ELR (cell line): ENCODE data around the gene DRC3.
A peak's percentile ranks its signal among the peaks of the same experiment; 100 is the strongest.

Experiments
- DNase-seq: peaks from one replicate; pipeline ENCODE4 v3.0.0-alpha.2; 2015; ENCODE audit warnings: low read depth

The DRC3 gene

DNA sequence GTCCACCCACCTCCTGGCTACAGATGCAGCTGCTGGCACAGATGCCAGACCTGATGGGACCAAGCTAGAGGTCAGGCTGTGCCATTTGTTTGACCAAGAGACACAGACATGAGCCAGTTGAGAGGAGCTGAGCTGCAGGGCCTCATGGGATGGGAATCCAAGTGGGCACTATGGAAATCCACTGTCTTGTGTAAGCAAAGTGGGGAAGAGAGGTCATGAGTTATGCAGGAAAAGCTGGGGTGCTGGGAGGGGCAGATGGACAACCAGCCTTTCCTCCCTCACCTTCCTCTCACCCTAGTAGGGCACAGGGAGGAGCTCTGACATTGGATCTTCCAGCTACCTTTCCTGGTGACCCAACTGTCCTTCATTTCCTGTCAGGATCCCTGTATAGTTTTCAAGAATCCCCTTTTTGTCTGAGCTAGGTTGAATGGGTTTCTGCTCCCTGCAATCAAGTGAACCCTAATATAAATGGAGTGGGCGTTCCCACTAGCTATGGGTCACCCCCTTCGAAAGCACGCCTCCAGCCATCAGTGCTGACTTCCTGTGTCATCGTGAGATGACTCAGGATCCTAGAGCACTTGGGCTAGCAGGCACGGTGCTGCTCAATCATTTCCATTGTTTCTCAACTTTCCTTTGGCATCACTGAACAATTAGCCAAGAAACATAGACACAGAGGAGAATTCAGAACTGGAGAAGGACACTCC, 52.7 kb downstream of the DRC3 start:
- DNase-seq: peak; percentile 90

DNA sequence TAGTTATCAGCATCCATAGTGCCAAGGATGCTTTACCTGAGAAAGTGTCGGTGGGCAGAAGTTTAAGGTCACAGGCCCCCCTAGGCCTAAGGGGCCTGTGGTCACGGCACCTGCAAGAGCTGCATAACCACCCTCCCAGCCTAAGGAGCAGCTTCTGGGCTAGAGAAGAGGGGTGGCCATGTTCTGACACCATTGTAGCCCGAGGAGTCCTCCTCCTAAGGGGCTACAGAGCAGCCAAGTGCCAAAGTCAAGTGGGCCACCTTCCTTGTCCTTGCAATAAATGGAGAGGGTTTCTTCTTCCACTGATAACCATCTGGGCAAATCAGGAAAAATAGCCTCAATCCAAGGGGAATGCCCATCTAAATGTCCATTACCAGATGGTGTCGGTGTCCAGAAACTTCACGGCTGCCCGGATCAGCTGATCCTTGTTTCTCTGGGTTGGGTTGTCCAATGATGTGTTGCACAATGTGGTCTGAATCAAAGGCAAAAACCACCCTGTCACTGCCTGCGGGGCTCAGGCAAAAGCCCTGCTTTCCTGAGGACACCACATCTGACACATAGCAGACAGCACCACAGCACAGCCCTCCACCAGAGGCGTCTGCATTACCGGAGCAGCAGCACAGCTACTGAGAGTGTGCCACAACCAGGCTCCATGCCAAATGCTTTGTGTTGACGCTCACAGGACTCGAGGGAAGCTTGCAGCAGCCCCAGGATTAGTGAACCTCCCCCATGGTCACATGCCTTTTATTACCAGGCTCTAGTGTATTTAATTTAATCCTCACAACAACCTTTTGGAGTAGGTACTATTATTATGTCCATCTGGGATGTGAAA, 53.5 kb downstream of the DRC3 start:
- peak; percentile 87 for DNase-seq

- DNase-seq: no peak
Measured at GRCh38 chr17:18027280-18027679, 54.6 kb downstream of the DRC3 start.

GRCh38 chr17:18028114-18028951, 55.7 kb downstream of the DRC3 start:
- DNase-seq: no peak

- DNase-seq: no peak
Measured at GRCh38 chr17:18028952-18029540, 56.4 kb downstream of the DRC3 start.

GRCh38 chr17:18031955-18032354, 59.3 kb downstream of the DRC3 start:
- DNase-seq: peak; percentile 55

DNA sequence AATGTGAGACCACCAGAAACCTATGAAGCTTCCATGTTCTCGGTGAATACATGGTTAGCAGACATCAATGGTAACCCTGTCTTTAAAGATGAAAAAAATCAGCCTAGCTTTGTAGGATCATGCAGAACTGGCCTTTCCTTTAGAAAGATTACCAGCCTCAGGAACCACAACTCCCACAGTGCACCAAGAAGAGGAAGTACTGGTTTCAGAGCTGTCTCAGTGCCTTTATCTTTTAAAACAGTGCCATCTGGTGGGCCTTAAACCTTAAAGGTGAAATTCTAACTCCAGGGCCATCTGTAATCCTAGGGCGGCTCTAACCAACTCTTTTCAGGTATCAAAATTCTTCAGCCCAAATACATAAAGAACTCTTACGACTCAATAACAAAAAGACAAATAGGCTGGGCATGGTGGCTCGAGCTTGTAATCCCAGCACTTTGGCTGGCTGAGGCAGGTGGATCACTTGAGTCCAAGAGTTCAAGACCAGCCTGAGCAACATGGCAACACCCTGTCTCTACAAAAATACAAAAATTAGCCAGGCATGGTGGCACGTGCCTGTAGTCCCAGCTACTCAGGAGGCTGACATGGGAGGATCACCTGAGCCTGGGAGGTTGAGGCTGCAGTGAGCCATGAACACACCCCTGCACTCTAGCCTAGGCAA, 60.9 kb downstream of the DRC3 start:
- DNase-seq: peak; percentile 92

GRCh38 chr17:18035704-18036103, 63.0 kb downstream of the DRC3 start:
- DNase-seq: no peak

DNA sequence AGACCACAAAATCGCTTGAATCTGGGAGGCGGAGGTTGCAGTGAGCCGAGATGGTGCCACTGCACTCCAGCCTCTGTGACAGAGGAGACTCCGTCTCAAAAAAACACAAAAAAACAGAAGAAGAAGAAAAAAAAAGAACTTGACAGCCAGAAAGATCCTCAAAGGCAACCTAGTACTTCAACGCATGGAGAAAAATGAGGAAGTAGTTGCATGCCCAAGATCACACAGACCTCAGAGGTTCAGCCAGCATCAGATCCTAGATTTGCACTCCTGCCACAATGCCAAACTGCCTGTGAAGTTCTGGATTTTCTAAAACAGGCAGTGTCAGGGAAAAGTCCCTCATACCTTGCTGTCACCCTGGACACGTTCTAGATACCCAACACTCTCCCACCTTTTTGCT, 64.8 kb downstream of the DRC3 start:
- no peak for DNase-seq

- peak; percentile 38 for DNase-seq
Measured at GRCh38 chr17:18038149-18038850, 65.6 kb downstream of the DRC3 start.

GRCh38 chr17:18038861-18039534, 66.3 kb downstream of the DRC3 start, which contains the start of the genes ATPAF2 and GID4:
Gene ATPAF2 (minus strand): TSS chr17:18039168. CDS start chr17:18039013, 155 bp downstream.
Gene GID4 (plus strand): TSS chr17:18039408. CDS start chr17:18039465, 57 bp downstream.
- DNase-seq: peak; percentile 99

DNA sequence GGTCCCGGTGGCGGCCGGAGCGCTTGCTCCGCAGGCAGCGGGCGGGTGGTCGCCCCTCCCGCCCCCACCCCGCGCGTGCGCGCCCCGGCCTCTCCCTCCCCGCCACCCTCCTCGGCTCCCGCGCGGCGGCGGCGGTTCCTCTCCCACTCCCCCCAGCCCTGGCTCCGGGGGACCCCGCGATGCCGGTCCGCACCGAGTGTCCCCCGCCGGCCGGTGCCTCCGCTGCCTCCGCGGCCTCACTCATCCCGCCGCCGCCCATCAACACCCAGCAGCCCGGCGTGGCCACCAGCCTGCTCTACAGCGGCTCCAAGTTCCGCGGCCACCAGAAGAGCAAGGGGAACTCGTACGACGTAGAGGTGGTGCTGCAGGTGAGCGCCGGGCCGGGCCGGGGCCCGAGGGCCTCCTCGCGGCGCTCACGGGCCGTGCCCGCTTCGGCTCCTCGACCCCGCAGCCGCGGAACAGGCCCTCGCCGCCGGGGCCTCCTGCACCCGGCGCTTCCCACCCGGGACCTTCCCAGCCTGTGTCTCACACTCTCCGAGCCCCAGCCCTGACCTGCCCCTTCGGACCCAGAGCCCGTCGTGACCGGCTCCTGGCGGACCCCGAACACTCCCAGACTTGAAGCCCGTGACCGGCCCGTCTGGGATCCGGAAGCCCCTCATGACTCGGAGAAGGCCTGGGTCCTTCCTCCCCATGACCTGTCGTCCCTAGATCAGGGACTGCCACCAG, 67.0 kb downstream of the DRC3 start:
- DNase-seq: peak; percentile 45

DNA sequence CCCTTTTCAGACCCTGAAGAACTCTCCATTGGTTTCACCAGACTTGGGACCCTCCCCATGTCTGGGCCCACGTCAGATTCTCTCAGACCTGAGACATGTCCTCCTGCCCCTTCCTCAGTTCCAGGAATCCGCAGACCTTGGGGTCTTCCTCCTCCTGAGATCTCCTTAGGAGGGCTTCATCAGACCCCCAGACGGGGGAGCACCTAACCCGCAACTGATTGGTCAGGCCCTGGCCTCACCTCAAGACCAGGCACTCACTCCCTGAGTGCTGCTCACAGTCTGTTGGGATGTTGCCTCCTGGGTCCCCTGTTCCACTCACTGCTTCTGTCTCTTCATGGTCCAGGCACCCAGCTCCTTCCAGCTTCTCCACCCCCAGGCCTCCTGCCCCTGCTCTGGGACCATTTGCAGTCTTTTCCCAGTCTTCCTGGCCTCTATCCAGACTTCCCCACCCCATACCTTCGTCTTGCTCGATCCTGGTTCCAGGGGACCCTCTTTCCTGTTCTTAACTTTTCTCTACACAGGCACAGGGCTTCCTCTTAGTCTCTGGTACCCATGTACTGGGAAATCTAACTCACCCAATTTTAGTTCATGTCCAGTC, 67.7 kb downstream of the DRC3 start:
- DNase-seq: peak; percentile 16

- peak; percentile 63 for DNase-seq
Measured at GRCh38 chr17:18041776-18042175, 69.1 kb downstream of the DRC3 start.

DNA sequence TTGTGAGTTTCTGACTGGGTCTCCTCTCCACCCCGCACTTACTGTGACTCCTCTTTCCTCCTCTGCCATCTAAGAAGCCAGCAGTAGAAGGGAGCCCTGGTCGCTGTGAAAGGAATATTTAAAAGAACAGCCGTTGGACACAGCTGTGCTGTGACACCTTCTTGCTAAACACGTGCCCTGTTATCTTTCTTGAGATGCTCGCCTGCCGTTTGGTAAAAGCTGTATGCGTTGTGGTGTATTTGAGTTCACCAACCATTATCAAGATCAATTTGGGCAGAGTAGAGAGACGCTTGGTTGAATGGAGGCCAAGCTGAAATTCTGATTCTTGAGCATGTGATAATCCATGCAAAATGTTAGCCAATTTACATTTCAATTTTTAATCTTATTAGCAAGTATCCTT, 70.3 kb downstream of the DRC3 start:
- no peak for DNase-seq

DNA sequence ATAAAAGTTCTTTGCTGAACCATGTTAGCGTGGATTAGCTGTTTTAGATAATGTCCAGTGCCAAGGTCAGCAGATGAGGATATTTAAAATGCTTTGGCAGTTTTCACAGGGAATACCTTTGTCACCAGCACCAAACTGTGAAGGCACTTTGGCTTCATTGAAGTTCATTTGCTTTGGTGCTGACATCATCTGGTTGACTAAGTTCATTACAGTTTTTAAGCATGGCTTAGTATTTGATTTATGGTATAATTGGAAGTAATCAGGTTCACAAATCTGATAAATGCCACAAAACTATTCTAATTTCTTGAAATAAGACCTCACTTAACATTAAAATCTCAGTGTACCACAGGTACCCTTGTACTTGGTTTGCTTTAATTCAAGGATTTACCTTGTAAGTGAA, 70.8 kb downstream of the DRC3 start:
- DNase-seq: peak; percentile 48

DNA sequence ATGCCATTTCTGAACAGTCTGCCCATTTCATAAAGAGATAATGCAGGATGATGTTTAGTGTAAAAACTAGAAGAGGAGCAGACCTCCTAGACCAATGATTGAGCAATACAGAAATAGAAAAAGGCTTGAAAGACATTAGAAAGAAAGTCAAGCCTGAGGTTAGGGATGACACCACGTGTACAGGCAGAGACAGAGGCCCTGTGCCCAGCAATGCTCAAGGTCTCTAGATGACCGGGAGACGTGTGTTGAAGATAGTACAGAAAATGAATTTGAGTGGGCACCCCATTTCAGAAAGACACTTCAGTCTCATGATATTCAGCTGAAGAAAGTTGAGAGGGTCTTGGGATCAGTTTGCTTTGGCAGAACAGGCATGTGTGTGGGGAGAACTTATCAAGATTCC, 71.9 kb downstream of the DRC3 start:
- no peak for DNase-seq

- DNase-seq: no peak
Measured at GRCh38 chr17:18045691-18046350, 73.2 kb downstream of the DRC3 start.

- DNase-seq: no peak
Measured at GRCh38 chr17:18055597-18055996, 82.9 kb downstream of the DRC3 start.
